Measurements from ENCODE around the gene MPC1.
"Not testable (repeated sequence)": the region's sequence is repeated elsewhere in the genome, so short reads cannot be mapped to it uniquely, and the experiment has no call there.

MPC1 gene

GRCh38 chr6:166379103-166379586, 3.6 kb downstream of the MPC1 start:
- no peak for DNase-seq

GRCh38 chr6:166377721-166378120, 5.0 kb downstream of the MPC1 start:
- no peak for DNase-seq

GRCh38 chr6:166375013-166375412, 7.7 kb downstream of the MPC1 start:
- DNase-seq = no peak

- DNase-seq = no peak
Observed at GRCh38 chr6:166370489-166370888, 12.3 kb downstream of the MPC1 start.

GRCh38 chr6:166369782-166370181, 13.0 kb downstream of the MPC1 start:
- no peak for DNase-seq

GRCh38 chr6:166366921-166367320, 15.8 kb downstream of the MPC1 start:
- DNase-seq = no peak

GRCh38 chr6:166365806-166366205, 16.9 kb downstream of the MPC1 start:
- no peak for DNase-seq

- no peak for DNase-seq
Observed at GRCh38 chr6:166365221-166365620, 17.5 kb downstream of the MPC1 start.

- no peak for DNase-seq
Observed at GRCh38 chr6:166364456-166364855, 18.3 kb downstream of the MPC1 start.

- DNase-seq = not testable (repeated sequence)
Observed at GRCh38 chr6:166362427-166362826, 20.3 kb downstream of the MPC1 start.

GRCh38 chr6:166361077-166361429, 21.7 kb downstream of the MPC1 start:
- no peak for DNase-seq

GRCh38 chr6:166360243-166361076, 22.3 kb downstream of the MPC1 start:
- no peak for DNase-seq

GRCh38 chr6:166355552-166355951, 27.2 kb downstream of the MPC1 start:
- DNase-seq = no peak

- DNase-seq = no peak
Observed at GRCh38 chr6:166354965-166355364, 27.8 kb downstream of the MPC1 start.

- no peak for DNase-seq
Observed at GRCh38 chr6:166354143-166354542, 28.6 kb downstream of the MPC1 start.

- no peak for DNase-seq
Observed at GRCh38 chr6:166353507-166353906, 29.2 kb downstream of the MPC1 start.

GRCh38 chr6:166352923-166353322, 29.8 kb downstream of the MPC1 start:
- DNase-seq = no peak

GRCh38 chr6:166351715-166352285, 30.9 kb downstream of the MPC1 start:
- DNase-seq = no peak

GRCh38 chr6:166348305-166348949, 34.3 kb downstream of the MPC1 start:
- DNase-seq = no peak

- no peak for DNase-seq
Observed at GRCh38 chr6:166346965-166347364, 35.8 kb downstream of the MPC1 start.

GRCh38 chr6:166346449-166346848, 36.3 kb downstream of the MPC1 start:
- DNase-seq = no peak

- DNase-seq = not testable (repeated sequence)
Observed at GRCh38 chr6:166345672-166346071, 37.1 kb downstream of the MPC1 start.

GRCh38 chr6:166344921-166345320, 37.8 kb downstream of the MPC1 start:
- DNase-seq = not testable (repeated sequence)

- no peak for DNase-seq
Observed at GRCh38 chr6:166344240-166344639, 38.5 kb downstream of the MPC1 start.

Data from activated gamma-delta T cell treated with Interleukin-2 at 50 U/mL for 16 hours (primary cell).